Measurements from ENCODE around the gene ARHGAP33. TPM values are rescaled to one million over a fixed set of nuclear protein-coding genes. Genes with fewer than 3 reads are reported as not detected.
"Not testable (repeated sequence)": the region's sequence is repeated elsewhere in the genome, so short reads cannot be mapped to it uniquely, and the experiment has no call there.

Gene ARHGAP33
- total RNA-seq, 2 donors from 2014 or later: 1.3 to 1.4 TPM

DNA sequence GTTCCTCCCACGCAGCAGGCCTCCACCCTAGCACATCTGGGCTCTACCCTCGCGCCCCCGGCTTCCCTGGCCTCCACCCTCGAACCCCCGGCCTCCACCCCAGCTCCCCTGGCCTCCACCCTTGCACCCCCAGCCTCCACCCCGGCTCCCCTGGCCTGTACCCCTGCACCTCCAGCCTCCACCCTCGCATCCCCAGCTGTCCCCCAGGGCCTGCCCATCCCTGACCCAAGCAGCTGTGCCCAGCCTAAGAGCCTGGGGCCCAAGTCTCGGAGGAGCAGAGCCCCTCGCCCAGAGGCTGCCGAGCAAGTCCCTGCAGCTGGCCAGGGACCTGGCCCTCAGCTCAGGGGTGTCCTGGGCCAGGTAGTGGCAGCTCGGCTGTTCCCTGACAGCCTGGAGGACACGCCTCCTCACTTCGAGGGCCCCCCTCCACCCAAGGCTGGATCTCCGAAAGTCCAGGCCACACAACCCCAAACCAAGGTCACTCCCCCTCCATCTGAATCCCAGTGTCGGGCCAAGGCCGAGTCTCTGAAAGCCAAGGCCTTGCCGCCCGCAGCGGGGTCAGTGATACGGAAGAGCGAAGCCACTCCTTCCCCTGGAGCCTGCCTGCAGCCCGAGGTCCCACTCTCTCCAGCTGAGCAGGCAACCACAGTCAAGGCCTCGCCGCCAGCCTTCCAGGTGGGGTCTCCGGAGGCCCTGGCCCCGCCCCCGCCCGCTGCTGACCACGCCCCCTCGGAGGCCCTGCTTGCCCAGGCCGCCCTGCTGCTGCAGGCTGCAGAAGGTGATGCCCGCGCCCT, 7.9 kb upstream of the ARHGAP33 start:
- TF ChIP-seq, protein P1, sequence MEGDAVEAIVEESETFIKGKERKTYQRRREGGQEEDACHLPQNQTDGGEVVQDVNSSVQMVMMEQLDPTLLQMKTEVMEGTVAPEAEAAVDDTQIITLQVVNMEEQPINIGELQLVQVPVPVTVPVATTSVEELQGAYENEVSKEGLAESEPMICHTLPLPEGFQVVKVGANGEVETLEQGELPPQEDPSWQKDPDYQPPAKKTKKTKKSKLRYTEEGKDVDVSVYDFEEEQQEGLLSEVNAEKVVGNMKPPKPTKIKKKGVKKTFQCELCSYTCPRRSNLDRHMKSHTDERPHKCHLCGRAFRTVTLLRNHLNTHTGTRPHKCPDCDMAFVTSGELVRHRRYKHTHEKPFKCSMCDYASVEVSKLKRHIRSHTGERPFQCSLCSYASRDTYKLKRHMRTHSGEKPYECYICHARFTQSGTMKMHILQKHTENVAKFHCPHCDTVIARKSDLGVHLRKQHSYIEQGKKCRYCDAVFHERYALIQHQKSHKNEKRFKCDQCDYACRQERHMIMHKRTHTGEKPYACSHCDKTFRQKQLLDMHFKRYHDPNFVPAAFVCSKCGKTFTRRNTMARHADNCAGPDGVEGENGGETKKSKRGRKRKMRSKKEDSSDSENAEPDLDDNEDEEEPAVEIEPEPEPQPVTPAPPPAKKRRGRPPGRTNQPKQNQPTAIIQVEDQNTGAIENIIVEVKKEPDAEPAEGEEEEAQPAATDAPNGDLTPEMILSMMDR (IDR thresholded peaks at IDR 0.05): no peak
- no peak for DNase-seq (ENCODE audit: low spot score)
- Histone ChIP-seq H3K27ac (no peak overlapping the region), H3K9me3 (no peaks in the 10 kb centered on the region), H3K36me3 (peaks cover 20% of the 10 kb centered on the region), H3K4me3 (no peak overlapping the region), H3K27me3 (no peaks in the 10 kb centered on the region), H3K4me1 (peaks cover 0 to 6% of the 10 kb centered on the region in 2 donors)

DNA sequence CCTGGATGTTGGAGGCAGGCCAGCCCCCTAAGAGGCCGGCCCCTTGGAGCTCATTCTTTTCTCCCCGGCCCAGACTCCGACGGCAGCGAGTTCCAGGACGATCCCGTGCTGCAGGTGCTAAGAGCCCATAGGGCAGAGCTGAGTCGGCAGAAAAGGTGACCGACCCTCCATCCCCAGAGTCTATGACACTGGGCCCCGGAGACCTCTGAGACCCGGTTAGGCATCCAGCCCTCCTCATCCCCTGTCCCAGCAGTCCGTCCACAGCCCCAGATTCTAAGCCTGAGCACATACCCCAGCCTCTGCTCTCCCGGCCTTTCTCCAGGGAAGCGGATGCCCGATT, 7.3 kb upstream of the ARHGAP33 start:
- TF ChIP-seq, protein P1 (IDR thresholded peaks at IDR 0.05): no peak
- no peak overlapping the region for H3K27ac ChIP-seq
- H3K36me3 ChIP-seq: peaks cover 15% of the 10 kb centered on the region
- H3K4me3 ChIP-seq: no peak overlapping the region
- H3K4me1 ChIP-seq: peaks cover 0 to 6% of the 10 kb centered on the region in 2 donors
- H3K9me3 ChIP-seq: no peaks in the 10 kb centered on the region
- H3K27me3 ChIP-seq: no peaks in the 10 kb centered on the region
- no peak for DNase-seq (ENCODE audit: low spot score)

DNA sequence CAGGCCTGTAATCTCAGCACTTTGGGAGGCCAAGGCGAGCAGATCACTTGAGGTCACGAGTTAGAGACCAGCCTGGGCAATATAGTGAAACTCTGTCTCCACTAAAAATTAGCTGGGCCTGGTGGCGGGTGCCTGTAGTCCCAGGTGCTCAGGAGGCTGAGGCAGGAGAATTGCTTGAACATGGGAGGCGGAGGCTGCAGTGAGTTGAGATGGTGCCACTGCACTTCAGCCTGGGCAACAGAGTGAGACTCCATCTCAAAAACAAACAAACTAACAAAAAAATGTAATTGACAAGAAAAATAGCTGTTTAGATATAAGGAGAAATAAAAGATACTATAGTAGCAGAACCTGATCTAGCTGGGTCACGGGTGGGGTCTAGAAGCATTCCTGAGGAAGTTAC, 3.0 kb upstream of the ARHGAP33 start:
- not testable (repeated sequence) for H3K27me3 ChIP-seq; H3K9me3 ChIP-seq; H3K4me3 ChIP-seq; H3K36me3 ChIP-seq; DNase-seq (ENCODE audit: low spot score); H3K27ac ChIP-seq
- peaks cover 0 to 21% of the 10 kb centered on the region in 2 donors for H3K4me1 ChIP-seq

DNA sequence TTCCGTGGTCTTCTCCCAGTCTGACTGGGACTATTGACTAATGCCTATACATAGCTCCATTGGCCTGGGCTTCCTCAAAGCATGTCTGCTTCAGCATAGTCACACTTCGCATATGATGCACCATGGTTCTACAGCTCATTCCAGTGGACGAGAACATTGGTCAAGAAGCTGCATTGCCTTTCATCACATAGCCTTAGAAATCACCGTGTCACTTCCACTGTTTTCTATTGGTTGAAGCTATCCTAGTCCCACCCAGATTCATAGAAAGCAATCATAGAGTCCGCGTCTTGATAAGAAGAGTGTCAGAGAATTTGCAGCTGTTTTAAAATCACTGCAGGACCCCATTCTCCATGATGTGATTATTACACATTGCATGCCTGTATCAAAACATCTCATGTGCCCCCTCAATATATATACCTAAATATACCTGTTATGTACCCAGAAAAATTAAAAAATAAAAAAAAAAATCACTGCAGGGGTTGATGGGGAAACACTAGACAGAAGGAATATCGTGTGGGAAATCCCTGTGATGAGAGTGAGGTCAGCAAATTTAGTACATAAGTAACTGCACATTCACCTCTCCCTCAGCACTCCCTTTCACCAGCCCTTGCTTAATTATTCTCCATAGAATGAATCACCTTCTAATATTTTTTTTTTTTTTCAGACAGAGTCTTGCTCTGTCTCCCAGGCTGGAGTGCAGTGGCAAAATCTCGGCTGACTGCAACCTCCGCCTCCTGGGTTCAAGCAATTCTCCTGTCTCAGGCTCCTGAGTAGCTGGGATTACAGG, 2.2 kb upstream of the ARHGAP33 start:
- H3K27me3 ChIP-seq: no peaks in the 10 kb centered on the region
- no peak overlapping the region for H3K27ac ChIP-seq
- no peaks in the 10 kb centered on the region for H3K36me3 ChIP-seq
- TF ChIP-seq, protein P1 (IDR thresholded peaks at IDR 0.05): no peak
- peaks cover 0 to 16% of the 10 kb centered on the region in 2 donors for H3K4me1 ChIP-seq
- DNase-seq (ENCODE audit: low spot score): no peak
- no peak overlapping the region for H3K4me3 ChIP-seq
- H3K9me3 ChIP-seq: no peaks in the 10 kb centered on the region

DNA sequence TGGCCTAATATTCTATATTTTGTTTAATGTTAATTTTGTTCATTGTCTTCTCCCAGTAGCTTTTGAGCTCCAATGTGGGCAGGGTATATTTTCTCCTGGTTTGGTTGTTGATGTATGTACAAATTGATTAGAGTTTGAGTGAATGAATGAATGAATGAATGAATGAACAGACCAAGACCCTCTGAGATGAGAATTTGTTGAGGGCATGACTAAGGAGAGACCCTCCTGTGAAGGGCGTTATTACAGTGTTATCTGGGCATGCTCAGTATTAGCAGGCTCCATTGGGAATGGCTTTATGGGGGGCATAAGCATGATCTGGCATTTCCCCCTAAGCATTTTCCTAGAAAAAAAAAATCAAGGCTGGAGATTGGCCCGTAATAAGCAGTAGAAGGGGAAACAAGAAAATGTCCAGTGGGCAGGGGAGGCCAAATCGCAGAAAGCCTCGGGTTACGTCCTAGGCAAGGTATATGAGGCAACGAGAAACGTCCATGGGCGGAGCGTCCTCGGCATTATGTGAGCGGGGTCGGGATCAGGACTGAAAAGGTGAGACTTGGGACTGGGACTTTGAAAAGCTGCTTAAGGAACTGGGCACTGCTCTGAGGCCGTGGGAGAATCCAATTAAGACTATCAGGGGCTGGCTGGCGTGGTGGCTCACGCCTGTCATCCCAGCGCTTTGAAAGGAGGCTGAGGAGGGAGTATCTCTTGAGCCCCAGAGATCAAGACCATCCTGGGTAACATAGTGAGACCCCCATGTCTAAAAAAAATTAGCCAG, 904 bp upstream of the ARHGAP33 start:
- no peak overlapping the region for H3K27ac ChIP-seq
- peak overlapping the region; percentile 89 to 93 for H3K4me3 ChIP-seq
- no peaks in the 10 kb centered on the region for H3K36me3 ChIP-seq
- TF ChIP-seq, protein P1 (IDR thresholded peaks at IDR 0.05): no peak
- no peak for DNase-seq (ENCODE audit: low spot score)
- no peaks in the 10 kb centered on the region for H3K27me3 ChIP-seq
- H3K9me3 ChIP-seq: no peaks in the 10 kb centered on the region
- H3K4me1 ChIP-seq: peaks cover 0 to 15% of the 10 kb centered on the region in 2 donors

DNA sequence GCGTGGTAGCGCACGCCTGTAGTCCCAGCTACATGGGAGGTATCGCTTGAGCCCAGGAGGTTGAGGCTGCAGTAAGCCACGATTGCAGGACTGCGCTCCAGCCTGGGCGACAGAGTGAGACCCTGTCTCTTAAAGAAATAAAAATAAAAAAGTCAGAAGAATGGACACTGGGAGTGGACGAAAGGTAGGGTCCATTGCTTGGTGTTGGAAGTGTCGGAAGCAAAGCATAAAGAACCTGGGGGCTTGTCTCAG, 392 bp upstream of the ARHGAP33 start:
- H3K27ac ChIP-seq: no peak overlapping the region
- H3K4me1 ChIP-seq: peaks cover 0 to 15% of the 10 kb centered on the region in 2 donors
- TF ChIP-seq, protein P1 (IDR thresholded peaks at IDR 0.05): no peak
- no peaks in the 10 kb centered on the region for H3K36me3 ChIP-seq
- H3K4me3 ChIP-seq: peak overlapping the region; percentile 89 to 93
- no peaks in the 10 kb centered on the region for H3K9me3 ChIP-seq
- DNase-seq (ENCODE audit: low spot score): no peak
- no peaks in the 10 kb centered on the region for H3K27me3 ChIP-seq

Data from right atrium auricular region (tissue), 2 donors.